RPMI8226 (cell line): ENCODE measurements around the gene CSK.
"Not testable (repeated sequence)": the region's sequence is repeated elsewhere in the genome, so short reads cannot be mapped to it uniquely, and the experiment has no call there.

Source experiments
- DNase-seq: peaks from one replicate; pipeline ENCODE4 v3.0.0-alpha.2; 2015

Gene CSK

DNA sequence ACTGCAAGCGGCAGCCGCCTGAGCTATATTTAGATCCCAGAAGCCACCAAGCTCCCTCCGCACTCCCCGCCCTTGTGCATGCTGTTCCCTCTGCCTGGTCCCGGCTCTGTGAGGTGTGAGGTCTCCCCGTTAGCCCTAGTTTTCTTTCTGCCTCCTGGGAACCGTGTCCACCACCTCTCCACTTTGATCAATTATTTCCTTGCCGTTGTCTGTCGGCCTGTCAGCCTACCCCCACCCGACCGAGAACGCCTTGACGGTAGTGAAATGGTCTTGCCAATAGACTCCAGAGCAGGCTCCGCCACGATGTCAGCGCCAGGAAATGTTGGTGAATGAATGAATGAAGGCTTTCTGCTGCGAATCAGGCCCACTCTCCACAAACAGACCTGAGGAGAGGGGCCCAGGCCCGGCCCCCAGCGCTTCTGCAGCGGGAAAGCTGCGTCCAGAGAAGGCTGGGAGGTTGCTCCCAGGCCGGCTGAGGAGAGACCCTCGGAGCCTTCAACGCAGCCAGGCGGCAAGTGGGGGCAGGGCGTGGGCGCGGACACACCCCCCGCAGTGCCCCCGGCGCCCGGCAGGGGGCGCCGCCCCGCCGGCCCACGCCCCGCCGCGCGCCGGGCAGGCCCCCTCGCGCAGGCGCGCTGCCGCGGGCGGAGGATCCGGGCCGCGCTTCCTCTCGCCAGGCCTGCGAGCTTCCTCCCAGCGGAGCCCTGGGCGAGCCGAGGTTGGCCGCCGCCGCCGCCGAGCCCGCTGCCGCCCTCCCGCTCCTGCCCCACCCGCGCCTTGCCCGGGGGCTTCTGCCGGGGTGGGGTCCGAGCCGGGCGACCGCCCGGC is at the start of gene CSK:
Gene CSK, plus strand, starts transcription at position 650 of the 828 bp plus-strand sequence. CDS start 16,218 bp downstream, outside the sequence.
- peak; percentile 94 for DNase-seq

DNA sequence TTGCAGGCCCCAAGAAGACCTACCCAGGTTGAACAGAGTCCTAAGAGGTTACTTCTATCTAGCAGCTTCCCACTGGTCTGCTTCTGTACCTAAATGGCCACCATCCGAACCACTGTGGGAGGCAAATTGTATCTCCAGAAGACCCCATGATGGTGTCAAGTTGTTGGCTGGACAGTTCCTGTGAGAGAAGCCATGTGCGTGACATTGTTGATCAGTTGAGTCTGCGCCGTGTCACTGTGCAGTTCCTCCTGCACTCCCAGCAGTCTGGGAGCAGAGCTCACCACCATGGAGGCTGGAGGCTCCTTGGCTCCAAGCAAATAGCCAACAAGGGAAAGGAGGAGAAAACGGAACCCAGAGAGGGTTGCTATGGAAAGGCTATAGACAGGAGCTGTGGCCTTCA is 49.0 kb upstream of the CSK start:
- DNase-seq: no peak

GRCh38 chr15:74733269-74733668 is 48.6 kb upstream of the CSK start:
- no peak for DNase-seq

DNA sequence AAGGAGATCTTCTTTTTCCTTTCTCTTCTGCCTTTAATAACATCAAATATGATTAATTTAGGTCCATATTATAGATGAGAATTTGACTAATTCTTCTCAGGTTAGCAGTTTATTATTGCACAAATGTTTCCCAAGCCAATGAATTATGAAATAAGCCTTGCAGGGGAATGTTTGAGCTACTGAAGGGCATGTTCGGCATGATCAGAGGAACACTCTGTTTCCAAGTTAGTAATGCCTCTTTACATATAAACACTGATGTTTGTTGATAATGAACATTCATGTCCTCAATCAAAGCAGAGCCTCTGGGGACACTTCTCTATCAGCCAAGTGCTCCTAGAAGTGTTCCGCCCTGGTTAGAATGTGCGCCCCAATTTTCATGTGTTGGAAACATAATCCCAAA is 46.6 kb upstream of the CSK start:
- DNase-seq: no peak

DNA sequence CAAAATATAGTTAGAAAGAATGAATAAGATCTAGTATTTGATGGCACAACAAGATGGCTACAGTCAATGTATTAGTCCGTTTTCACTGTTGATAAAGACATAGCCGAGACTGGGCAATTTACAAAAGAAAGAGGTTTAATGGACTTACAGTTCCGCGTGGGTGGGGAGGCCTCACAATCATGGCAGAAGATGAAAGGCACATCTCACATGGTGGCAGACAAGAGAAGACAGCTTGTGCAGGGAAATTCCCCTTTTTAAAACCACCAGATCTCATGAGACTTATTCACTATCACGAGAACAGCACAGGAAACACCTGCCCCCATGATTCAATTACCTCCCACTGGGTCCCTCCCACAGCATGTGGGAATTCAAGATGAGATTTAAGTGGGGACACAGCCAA is 43.6 kb upstream of the CSK start:
- DNase-seq: not testable (repeated sequence)

GRCh38 chr15:74742422-74742821 is 39.5 kb upstream of the CSK start:
- no peak for DNase-seq

DNA sequence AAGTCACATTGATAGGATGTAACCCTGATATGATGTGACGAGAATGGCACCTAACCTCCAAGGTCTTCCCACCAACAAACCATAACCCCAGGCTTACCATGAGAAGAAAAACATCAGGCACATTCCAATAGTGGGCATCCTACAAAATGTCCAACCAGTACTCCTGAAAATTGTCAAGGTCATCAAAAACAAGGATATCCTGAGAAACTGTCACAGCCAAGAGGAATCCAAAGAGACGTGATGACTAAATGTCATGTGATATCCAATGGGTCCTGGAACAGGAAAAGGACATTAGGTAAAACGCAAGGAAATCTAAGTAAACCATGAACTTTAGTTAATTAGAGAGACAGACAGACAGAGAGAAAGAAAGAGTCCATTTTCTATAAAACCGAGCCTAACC is 35.5 kb upstream of the CSK start:
- no peak for DNase-seq

GRCh38 chr15:74748322-74748946 is 33.4 kb upstream of the CSK start, which contains the start of gene CYP1A2:
Gene CYP1A2, plus strand, starts transcription at chr15:74748845. Its CDS starts 894 bp downstream, at chr15:74749739.
- DNase-seq: no peak

GRCh38 chr15:74749832-74750231 is 32.0 kb upstream of the CSK start:
- no peak for DNase-seq

DNA sequence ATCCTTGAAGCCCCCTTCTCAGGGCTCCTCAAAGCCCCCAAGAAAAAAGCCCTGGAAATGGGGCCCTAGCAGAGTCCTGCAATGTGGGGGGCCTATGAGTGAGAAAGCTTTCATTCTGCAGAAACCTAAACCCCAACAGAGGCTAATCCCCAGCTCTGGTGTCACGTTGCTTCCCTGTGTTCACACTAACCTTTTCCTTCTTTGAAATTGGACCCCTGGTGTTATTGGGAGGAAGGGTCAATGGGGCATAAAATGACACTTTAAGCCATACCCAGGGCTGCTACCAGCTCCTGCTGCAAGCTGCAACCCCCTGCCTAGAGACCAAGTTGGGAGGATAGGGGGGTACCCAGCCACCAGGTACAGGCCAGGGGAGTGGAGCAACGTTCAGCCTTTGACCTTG is 31.1 kb upstream of the CSK start:
- no peak for DNase-seq

GRCh38 chr15:74752011-74752410 is 29.9 kb upstream of the CSK start:
- DNase-seq: no peak

- DNase-seq: no peak
Observed at GRCh38 chr15:74752531-74752930, 29.3 kb upstream of the CSK start.

GRCh38 chr15:74754593-74755215 is 27.2 kb upstream of the CSK start:
- DNase-seq: no peak

- DNase-seq: no peak
Observed at GRCh38 chr15:74758736-74759135, 23.1 kb upstream of the CSK start.

- no peak for DNase-seq
Observed at GRCh38 chr15:74762791-74763150, 19.1 kb upstream of the CSK start.

GRCh38 chr15:74763416-74763815 is 18.5 kb upstream of the CSK start:
- DNase-seq: peak; percentile 64

- no peak for DNase-seq
Observed at GRCh38 chr15:74767167-74768098, 14.4 kb upstream of the CSK start.

- no peak for DNase-seq
Observed at GRCh38 chr15:74768099-74768770, 13.6 kb upstream of the CSK start.

GRCh38 chr15:74768771-74769342 is 13.0 kb upstream of the CSK start:
- peak; percentile 80 for DNase-seq

DNA sequence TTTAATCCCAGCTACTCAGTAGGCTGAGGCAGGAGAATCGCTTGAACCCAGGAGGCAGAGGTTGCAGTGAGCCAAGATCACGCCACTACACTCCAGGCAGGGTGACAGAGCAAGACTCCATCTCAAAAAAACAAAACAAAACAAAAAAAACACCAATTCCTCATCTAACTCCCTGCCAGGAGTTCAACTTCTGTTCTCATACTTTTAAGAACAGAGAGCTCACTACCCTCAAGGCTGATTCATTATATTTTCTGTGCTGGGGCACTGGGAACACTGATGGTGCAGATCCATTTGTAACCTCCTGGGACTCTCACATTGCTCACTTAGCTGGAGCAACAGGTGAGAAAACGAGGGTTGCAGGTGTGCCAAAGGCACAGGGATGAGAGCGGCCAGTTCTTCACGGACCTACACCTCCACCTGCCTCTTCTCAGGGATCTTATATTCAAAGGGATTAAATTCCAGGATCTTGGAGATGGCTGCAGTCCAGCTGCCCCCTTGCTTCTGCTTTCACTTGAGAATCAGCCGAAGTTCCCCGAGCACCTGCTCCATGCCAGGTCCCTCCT is 12.3 kb upstream of the CSK start:
- no peak for DNase-seq

DNA sequence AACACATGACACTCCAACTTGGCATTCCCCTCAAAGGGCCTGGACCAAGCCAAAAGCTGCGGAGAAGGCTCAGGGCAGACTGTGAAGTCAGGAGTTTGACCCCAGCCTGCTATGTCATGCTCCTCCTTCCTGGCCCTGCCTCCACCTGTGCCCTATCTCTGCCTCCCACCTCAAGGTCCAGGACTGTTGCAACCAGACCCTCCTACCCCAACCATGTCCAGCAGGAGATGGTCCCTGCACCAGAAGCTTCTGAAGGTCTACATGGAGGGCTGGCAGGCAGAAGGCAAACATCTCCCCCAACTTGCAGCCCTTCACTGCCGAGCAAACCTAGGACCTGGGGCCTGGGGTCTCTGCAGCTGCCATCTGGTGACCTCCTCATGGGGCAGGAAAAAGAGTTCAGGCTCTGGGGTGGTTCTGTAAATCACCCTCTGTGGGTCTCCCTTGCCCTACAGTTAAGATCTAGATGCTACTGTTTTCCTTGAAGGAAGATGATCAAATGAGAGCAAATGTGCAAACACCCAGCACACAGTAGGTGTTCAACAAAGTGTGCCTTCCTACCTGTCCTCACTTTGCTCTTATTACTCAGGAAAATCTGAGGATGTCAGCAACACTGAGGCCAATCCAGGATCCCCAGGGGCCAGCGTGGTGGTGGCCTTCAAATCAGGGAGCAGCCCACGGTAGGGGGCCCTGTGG is 11.5 kb upstream of the CSK start:
- DNase-seq: no peak
